ENCODE measurements around the gene ANKRD9. TPM values are rescaled to one million over a fixed set of nuclear protein-coding genes. Genes with fewer than 3 reads are reported as not detected.

ANKRD9 gene
- total RNA-seq, 1 donor from 2014 or later = 34.6 TPM

DNA sequence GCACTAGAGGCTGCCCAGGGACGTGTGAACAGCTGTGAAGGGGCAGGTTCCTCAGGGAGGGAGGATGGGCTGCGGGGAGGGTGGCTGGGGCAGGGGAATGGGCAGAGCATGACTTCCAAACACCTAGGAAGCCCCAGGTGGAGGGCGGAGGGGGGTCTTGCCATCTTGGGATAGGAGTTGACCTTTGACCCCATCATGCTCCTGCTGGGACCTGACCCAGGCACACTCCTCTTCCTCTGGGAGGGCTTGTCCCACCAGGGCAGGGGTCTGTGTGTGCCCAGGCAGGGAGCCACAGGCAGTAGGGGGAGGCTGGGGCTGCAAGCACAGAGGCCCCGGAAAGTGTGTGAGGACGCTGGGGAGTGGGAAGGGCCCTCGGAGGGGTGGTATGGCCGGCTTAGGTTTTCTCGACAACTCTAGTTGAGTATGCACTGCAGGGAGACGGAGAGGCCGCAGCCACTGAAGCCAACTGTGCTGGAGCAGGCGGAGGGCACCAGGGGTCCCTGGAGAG lies 3.3 kb upstream of the ANKRD9 start:
- no peaks in the 10 kb centered on the region for H3K27me3 ChIP-seq
- intact Hi-C loops (cut with DNase I) = no loop called here
- no peak for DNase-seq (ENCODE audit: extremely low spot score in 2 of 2)
- peaks cover 28% of the 10 kb centered on the region for H3K4me1 ChIP-seq
- H3K27ac ChIP-seq = no peak overlapping the region
- H3K9me3 ChIP-seq = no peaks in the 10 kb centered on the region
- H3K4me3 ChIP-seq = no peak overlapping the region
- H3K36me3 ChIP-seq = no peaks in the 10 kb centered on the region
- TF ChIP-seq CTCF (IDR thresholded peaks at IDR 0.05) = no peak
- no peak for TF ChIP-seq POLR2AphosphoS5 (IDR thresholded peaks at IDR 0.05; ENCODE audit: insufficient read depth in 1 of 2, low read depth in 1 of 2)
- no peak for TF ChIP-seq POLR2A (IDR thresholded peaks at IDR 0.05)

GRCh38 chr14:102511538-102511937 lies 2.0 kb upstream of the ANKRD9 start:
- H3K9me3 ChIP-seq = no peaks in the 10 kb centered on the region
- intact Hi-C loops (cut with DNase I) = no loop called here
- no peak for TF ChIP-seq CTCF (IDR thresholded peaks at IDR 0.05)
- TF ChIP-seq POLR2AphosphoS5 (IDR thresholded peaks at IDR 0.05; ENCODE audit: insufficient read depth in 1 of 2, low read depth in 1 of 2) = no peak
- no peak for TF ChIP-seq POLR2A (IDR thresholded peaks at IDR 0.05)
- peaks cover 20% of the 10 kb centered on the region for H3K4me1 ChIP-seq
- H3K36me3 ChIP-seq = no peaks in the 10 kb centered on the region
- DNase-seq (ENCODE audit: extremely low spot score in 2 of 2) = no peak
- H3K4me3 ChIP-seq = no peak overlapping the region
- H3K27me3 ChIP-seq = no peaks in the 10 kb centered on the region
- H3K27ac ChIP-seq = peak overlapping the region; percentile 85

- Histone ChIP-seq H3K27me3 (no peaks in the 10 kb centered on the region), H3K27ac (peak overlapping the region; percentile 85), H3K4me1 (peaks cover 16% of the 10 kb centered on the region), H3K36me3 (no peaks in the 10 kb centered on the region), H3K4me3 (peak overlapping the region; percentile 72 to 76), H3K9me3 (no peaks in the 10 kb centered on the region)
- intact Hi-C loops (cut with DNase I) = no loop called here
- TF ChIP-seq POLR2A (IDR thresholded peaks at IDR 0.05) (peak in 1 of 2 donors; percentile 24), POLR2AphosphoS5 (IDR thresholded peaks at IDR 0.05; ENCODE audit: insufficient read depth in 1 of 2, low read depth in 1 of 2) (no peak)
- DNase-seq (ENCODE audit: extremely low spot score in 2 of 2) = no peak
Observed at GRCh38 chr14:102510616-102511520, 1.3 kb upstream of the ANKRD9 start.

DNA sequence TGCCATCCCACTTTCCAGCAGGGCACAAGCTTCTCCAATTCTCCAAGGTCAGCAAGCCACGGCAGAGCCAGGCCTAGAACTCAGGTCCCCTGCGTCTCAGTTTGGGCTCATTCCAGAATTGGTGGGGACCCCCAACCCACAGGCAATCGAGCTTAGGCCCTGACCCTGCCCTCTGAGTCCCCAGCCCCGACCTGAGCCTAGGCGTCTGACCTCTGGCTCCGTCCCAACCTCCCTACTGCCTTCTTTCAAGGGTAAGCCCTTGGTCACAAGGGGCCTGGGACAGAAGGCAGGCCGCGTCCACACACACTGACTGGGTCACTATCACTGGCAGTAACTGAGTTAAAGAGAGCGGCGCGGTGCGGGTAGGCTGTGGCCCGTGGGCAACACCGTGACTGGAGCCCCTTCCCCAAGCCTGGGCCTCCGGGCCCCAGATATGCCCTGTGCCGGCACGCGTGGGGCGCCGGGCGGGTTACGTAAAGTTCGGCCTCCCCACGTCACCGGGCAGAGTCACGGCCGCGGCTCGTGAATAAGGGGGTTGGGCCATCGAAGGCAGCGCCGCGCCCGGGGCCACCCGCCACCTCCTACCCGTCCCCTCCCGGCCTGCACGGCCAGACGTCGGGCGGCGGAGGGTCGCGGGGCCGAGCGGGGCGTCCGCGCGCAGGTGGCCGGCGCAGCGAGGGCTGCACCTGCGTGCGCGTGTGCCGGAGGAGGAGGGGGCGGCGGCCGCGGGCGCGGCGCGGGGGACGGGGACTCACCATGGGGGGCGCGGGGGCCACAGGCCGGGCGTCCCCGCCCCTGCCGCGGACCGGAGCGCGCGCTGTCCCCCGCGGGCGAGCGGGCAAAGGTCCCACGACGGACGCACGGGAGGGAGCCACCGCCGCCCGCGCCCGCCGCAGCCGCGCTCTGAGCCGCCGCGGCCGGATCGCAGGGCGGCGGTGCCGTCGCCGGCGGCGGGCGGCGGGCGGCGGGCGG lies 516 bp downstream of the ANKRD9 start:
- DNase-seq (ENCODE audit: extremely low spot score in 2 of 2) = no peak
- H3K27ac ChIP-seq = peak overlapping the region; percentile 88
- peak in 1 of 2 donors; percentile 14 for TF ChIP-seq POLR2A (IDR thresholded peaks at IDR 0.05)
- no peak for TF ChIP-seq CTCF (IDR thresholded peaks at IDR 0.05)
- TF ChIP-seq POLR2AphosphoS5 (IDR thresholded peaks at IDR 0.05; ENCODE audit: insufficient read depth in 1 of 2, low read depth in 1 of 2) = peak in 1 of 2 donors; percentile 62
- H3K36me3 ChIP-seq = no peaks in the 10 kb centered on the region
- peak overlapping the region; percentile 74 to 76 for H3K4me3 ChIP-seq
- peaks cover 16% of the 10 kb centered on the region for H3K4me1 ChIP-seq
- H3K27me3 ChIP-seq = no peaks in the 10 kb centered on the region
- intact Hi-C loops (cut with DNase I) = no loop called here
- H3K9me3 ChIP-seq = no peaks in the 10 kb centered on the region

- H3K27me3 ChIP-seq = no peaks in the 10 kb centered on the region
- TF ChIP-seq POLR2AphosphoS5 (IDR thresholded peaks at IDR 0.05; ENCODE audit: insufficient read depth in 1 of 2, low read depth in 1 of 2) (no peak), CTCF (IDR thresholded peaks at IDR 0.05) (no peak)
- peak overlapping the region; percentile 88 for H3K27ac ChIP-seq
- H3K4me3 ChIP-seq = peak overlapping the region; percentile 74 to 76
- H3K36me3 ChIP-seq = no peaks in the 10 kb centered on the region
- no peaks in the 10 kb centered on the region for H3K9me3 ChIP-seq
- no peak for DNase-seq (ENCODE audit: extremely low spot score in 2 of 2)
- peaks cover 16% of the 10 kb centered on the region for H3K4me1 ChIP-seq
- intact Hi-C loops (cut with DNase I) = no loop called here
Observed at GRCh38 chr14:102508410-102508773, 1.2 kb downstream of the ANKRD9 start.
